HG03159 (cell line): ENCODE results near the gene HUNK.
"Not testable (repeated sequence)": the region's sequence is repeated elsewhere in the genome, so short reads cannot be mapped to it uniquely, and the experiment has no call there.

Experiments
- ATAC-seq: cut with Tn5 transposase; IDR thresholded peaks from one replicate; pipeline ENCODE4 v1.9.1; 2021; ENCODE audit warnings: mild to moderate bottlenecking, moderate library complexity; ENCODE audit not compliant: unreplicated experiment

HUNK gene

GRCh38 chr21:31869750-31870149, 3.1 kb upstream of the HUNK start:
- no peak for ATAC-seq

DNA sequence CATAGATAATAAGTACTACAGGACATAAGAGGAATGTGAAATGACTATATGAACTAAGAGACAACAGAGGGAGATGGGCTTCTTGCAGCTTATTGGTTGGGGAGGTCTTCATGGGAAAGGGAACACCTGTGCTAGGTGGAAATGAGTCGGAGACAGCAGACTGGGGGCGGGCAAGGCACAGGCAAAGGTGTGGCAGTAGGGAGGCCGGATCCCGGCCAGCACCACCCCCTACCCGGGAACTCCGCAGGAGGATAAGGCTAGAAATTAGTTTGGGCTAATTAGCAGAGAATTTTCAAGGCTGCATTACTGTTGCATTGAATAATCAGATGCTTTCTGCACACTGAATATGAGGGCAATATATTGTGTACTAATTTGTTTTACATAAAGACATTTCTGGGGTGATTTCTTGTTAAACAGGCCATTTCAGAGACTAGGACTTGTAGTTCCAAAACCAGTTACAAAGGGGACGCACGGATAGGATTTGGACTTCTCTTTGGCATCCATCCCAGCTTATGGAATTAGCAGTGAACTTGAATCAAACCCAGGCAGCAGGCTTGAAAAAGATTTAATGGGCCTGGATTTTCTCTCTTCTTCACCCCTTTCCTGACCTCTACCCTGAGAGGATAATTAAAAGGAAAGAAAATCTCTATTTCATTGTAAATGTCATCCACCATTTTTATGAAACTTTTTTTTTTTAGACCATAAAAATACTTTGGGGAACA, 2.2 kb upstream of the HUNK start:
- no peak for ATAC-seq

DNA sequence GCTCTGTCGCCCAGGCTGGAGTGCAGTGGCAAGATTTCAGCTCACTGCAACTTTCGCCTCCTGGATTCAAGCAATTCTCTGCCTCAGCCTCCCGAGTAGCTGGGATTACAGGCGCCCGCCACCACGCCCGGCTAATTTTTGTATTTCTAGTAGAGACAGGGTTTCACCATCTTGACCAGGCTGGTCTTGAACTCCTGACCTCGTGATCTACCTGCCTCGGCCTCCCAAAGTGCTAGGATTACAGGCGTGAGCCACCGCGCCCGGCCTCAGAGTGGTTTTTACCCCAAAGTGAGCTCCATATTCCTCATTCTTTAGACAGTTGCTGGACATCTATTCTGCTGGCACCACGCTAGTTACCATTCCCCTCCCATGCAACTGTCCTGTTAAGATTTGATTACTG, 1.4 kb upstream of the HUNK start:
- not testable (repeated sequence) for ATAC-seq

DNA sequence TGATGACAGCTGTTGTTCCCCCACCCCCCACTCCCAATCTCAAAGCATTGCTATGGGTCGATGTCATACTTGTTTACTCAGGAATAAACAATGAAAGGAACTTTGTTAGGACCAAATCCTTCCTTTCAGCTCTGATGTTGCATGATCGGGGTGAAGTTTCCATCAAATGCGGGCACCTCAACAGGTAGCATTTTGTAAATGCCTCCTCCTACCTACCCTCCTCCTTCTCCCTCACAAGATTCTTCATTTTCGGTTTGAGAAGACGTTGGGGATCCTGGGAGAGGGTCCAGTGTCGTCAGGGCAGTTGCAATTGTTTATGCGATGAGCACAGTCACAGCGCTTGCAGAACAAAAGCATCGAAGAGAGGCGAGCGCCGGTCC, 758 bp upstream of the HUNK start:
- ATAC-seq = no peak

DNA sequence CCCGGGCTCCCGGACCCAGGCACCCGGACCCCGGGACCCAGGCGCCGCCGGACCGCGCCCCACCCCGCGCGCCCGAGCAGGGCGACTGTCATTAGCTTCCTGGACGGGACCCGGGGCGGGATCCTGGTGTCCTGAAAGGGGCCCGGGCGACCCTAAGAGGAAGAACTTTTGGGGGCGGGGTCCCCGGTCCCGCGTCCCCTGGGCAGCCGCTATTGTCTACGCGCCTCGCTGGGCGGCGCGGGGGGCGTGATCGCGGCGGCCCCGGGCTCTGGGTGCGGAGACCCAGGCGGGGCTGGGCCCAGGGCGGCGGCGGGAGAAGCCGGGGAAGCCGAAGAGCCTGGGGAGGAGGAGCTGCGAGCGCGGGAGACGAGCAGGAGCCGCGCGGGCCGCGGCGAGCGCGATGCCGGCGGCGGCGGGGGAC, 465 bp downstream of the HUNK start:
- ATAC-seq = no peak

- ATAC-seq = no peak
These were observed 1.1 kb downstream of the HUNK start for GRCh38 chr21:31873696-31874599.

DNA sequence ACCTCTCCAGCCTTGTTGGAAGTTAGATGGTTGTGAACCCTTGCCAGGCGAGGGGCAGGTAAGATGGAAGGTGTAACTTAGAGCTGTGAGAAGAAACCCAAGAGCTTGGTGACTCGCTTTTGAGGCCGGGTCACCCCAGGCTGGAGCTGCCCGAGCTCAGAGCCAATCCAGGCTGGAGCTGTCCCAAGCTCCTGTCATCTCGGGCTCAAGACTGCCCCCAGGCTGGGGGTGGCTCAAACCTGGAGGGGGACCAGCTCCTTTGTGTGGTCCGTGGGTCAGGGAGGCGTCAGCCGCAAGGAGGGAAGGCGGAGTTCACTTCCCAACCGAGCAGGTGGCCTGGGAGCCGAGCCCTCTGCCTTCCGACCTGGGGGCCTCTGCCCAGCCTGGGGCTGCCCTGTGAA, 2.0 kb downstream of the HUNK start:
- ATAC-seq = no peak

DNA sequence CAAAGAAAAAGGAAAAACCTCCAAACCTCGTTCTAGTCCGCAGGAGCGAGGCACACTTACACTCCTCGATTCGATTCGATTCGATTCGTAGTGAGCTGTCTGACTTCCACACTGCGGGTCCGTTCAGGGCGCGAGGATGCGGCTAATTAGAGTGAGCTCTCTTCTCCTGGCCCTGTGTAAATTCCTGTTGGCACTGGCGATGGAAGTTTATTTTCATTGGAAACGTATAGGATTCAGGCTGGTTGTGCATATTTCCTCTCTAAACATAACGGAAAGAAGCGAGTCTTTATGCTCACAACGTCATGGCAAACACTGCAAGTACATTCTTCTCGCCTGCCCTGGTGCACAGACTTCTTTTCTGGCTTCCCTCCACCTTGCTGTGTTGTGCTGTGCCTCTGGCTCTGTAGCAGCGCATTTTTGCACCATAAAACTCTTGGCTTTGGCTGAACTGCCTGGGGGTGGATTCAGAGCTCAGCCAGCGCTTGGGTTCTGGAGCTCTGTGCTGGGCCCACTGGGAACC, 2.7 kb downstream of the HUNK start:
- no peak for ATAC-seq

- ATAC-seq = no peak
These were observed 4.7 kb downstream of the HUNK start for GRCh38 chr21:31877463-31877957.

DNA sequence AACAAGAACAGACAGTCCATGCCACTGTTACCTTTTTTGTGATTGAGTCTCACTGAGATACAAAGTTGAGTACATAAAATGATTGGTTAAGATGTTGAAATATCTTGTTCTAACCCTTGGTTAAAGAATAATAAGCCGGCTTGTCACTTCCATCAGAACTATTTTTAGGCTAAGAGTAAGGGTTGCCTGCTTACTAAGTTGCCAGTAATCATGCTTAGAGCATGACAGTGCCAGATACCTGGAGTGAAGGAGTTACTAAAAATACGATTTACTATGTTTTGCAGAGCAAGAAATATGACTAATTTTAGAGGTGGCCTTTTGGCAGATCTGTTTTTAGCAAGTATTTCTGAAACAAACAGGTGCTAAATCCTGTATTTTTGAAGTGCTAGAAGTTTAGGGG, 6.0 kb downstream of the HUNK start:
- ATAC-seq = no peak

DNA sequence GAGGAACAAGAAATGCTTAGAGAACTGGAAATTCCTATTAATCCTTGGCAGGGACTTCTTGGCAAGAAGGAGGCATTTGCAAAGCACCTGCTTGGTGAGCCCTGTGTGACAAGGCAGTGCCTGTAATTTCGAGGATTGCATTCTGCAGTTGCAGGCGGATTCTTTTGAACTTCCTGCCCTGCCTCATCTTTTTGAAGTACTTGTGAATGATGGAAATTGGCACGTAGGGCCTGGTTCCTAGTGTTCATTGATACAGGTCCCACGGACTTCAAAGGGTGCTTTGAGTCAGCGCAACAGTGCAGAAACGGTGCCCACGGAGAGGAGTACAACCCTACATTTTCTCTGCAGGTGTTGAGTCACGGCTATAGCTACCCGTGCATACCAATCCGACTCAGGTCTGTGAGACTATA, 6.4 kb downstream of the HUNK start:
- no peak for ATAC-seq

GRCh38 chr21:31879911-31880310, 7.1 kb downstream of the HUNK start:
- ATAC-seq = no peak

DNA sequence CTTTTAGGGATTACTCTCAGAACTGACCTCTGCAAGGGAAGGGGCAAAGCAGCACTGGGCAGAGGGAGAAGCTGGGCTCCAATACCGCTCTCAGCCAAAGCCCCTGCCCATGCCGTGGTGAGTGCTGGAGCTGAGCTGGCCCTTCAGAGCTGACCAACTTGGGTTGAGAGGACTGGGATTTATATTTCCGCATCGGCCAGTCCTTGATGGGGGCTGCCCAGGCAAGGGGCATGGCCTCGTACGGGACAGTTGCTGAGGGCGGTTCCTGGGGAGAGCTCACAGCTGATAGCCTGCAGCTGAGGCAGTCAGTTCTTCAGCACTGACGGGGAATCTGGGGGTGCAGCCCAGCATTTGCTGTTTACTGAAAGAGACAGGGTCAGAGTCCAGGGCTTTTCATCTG, 8.0 kb downstream of the HUNK start:
- no peak for ATAC-seq

DNA sequence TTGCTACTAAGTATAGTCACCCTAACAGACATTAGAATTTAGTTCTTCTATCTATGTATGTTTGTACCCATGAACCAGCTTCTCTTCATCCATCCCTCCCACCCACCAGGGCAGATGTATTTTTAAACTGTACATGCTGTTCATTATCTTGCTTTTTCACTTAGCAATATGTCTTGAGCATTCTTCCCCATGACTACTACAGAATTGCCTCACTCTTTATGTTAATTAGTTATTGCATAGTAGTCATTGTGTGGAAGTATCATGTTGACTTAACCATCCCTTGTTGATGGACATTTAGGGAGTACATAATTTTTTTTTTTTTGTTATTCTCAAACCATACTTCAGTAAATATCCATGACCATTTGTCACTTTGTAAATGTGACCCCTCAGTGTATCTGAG, 9.9 kb downstream of the HUNK start:
- no peak for ATAC-seq

DNA sequence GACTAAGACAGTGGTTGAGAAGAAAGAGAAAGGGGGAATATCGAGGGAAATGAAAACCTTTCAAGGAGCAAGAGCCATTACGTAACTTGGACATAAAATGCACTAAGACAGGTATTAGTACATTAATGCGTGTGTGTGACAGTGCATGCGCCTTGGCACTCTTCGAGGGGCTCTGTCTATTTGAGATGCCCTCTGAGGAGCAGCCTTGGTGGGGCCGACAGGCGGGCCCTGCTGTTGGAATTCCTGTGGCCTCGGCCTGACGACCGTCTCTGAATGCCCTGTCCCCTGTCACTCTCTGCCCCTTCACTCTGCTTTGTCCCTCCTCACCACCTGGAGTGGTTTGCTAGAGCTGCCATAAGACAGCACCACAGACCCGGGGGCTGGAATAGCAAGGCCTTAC, 12.3 kb downstream of the HUNK start:
- ATAC-seq = no peak

- no peak for ATAC-seq
These were observed 14.1 kb downstream of the HUNK start for GRCh38 chr21:31886915-31887314.

DNA sequence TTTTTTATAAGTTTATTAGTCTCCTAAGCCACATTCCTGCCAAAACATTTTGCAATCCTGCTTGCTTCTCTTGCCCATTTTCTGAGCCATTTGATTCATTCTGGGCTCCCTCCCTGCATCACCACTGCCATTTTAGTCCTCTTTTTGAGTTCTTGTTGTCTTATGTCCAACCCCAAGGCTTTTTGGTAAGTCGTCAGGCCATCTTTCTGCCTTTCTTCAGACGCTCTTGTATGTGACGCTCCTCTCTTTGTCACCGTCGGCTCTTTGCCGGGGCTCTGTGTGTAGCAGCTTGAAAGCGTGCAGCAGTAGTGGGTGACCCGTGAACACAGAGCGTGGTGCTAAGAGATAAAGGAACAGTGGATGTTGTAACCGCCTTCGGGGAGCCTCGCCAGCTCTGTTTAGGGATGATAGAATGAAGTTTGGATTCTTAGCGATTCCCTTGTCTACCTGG, 14.6 kb downstream of the HUNK start:
- no peak for ATAC-seq

DNA sequence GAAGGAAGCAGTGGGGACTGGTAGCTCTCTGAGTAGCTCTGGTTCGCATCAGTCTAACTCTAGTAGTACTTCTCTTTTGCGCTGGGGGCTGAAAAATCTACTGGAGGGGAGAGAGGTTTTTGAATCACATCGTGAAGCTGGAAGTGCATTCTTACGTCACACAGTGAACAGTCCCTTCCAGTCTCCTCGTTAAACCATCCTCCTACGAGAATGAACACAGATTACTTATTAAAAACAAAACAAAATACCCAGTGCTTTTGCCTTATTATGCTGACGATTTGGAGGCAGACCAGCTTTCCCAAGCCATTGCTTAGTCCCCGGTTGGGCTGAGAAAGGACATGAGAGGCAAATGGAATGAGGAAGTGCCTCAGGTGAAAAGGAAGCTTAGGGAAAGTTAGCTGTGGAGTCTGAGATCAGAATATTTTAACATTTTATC, 16.1 kb downstream of the HUNK start:
- ATAC-seq = no peak

- ATAC-seq = no peak
These were observed 16.6 kb downstream of the HUNK start for GRCh38 chr21:31889460-31889859.

GRCh38 chr21:31892686-31893085, 19.9 kb downstream of the HUNK start:
- ATAC-seq = no peak

GRCh38 chr21:31893851-31894415, 21.1 kb downstream of the HUNK start:
- ATAC-seq = no peak
